Measurements from ENCODE around the gene POLE3. TPM values are rescaled to one million over a fixed set of nuclear protein-coding genes. Genes with fewer than 3 reads are reported as not detected.

POLE3 gene
- total and polyA plus RNA-seq, 2 experiments from 2014 or later: 39.2 to 81.3 TPM

GRCh38 chr9:113359385-113359784, 51.1 kb downstream of the POLE3 start (continued):
- TF ChIP-seq ZNF462 (CRISPR knock-in tag; IDR thresholded peaks at IDR 0.05) (no peak), CTCF (conservative IDR thresholded peaks at IDR 0.05; ENCODE audit: low read depth in 2 of 2) (no peak), STAT1 (IDR thresholded peaks at IDR 0.05; ENCODE audit: unreplicated experiment) (no peak), NANOG (IDR thresholded peaks at IDR 0.05; ENCODE audit: borderline replicate concordance) (no peak), ZNF114 (CRISPR knock-in tag; IDR thresholded peaks at IDR 0.05) (no peak)

Other genes with a start within 250 kb of the POLE3 start
- 14.9 and 15.2 TPM in 2 replicates for gene FKBP15, start 189.4 kb downstream of the POLE3 start, total RNA-seq (2014; rRNA removed; shearing (Covaris generic))
- gene FKBP15, start 189.4 kb downstream of the POLE3 start, polyA plus RNA-seq (2016; fragmentation: Nextera tagmentation; extraction: Ambion mirVana): 7.6 and 7.9 TPM in 2 replicates
- 32.1 and 33.3 TPM in 2 replicates for gene SLC31A1, start 189.1 kb downstream of the POLE3 start, total RNA-seq (2014; rRNA removed; shearing (Covaris generic))
- 14.5 and 15.0 TPM in 2 replicates for gene SLC31A1, start 189.1 kb downstream of the POLE3 start, polyA plus RNA-seq (2016; fragmentation: Nextera tagmentation; extraction: Ambion mirVana)
- 34.9 and 45.1 TPM in 2 replicates for gene CDC26, start 135.1 kb downstream of the POLE3 start, total RNA-seq (2014; rRNA removed; shearing (Covaris generic))
- gene CDC26, start 135.1 kb downstream of the POLE3 start, polyA plus RNA-seq (2016; fragmentation: Nextera tagmentation; extraction: Ambion mirVana): 85.0 and 112 TPM in 2 replicates
- gene PRPF4, start 135.0 kb downstream of the POLE3 start, total RNA-seq (2014; rRNA removed; shearing (Covaris generic)): 31.3 and 34.6 TPM in 2 replicates
- 18.7 and 19.2 TPM in 2 replicates for gene PRPF4, start 135.0 kb downstream of the POLE3 start, polyA plus RNA-seq (2016; fragmentation: Nextera tagmentation; extraction: Ambion mirVana)
- not detected in 2 replicates for gene RNF183, start 107.3 kb downstream of the POLE3 start, total RNA-seq (2014; rRNA removed; shearing (Covaris generic))
- gene RNF183, start 107.3 kb downstream of the POLE3 start, polyA plus RNA-seq (2016; fragmentation: Nextera tagmentation; extraction: Ambion mirVana): 0.24 and 0.42 TPM in 2 replicates
- 0.47 and 0.63 TPM in 2 replicates for gene WDR31, start 70.4 kb downstream of the POLE3 start, total RNA-seq (2014; rRNA removed; shearing (Covaris generic))
- gene WDR31, start 70.4 kb downstream of the POLE3 start, polyA plus RNA-seq (2016; fragmentation: Nextera tagmentation; extraction: Ambion mirVana): 0.13 and 0.24 TPM in 2 replicates
- gene BSPRY, start 61.1 kb downstream of the POLE3 start, total RNA-seq (2014; rRNA removed; shearing (Covaris generic)): 6.6 and 7.7 TPM in 2 replicates
- 4.8 and 5.0 TPM in 2 replicates for gene BSPRY, start 61.1 kb downstream of the POLE3 start, polyA plus RNA-seq (2016; fragmentation: Nextera tagmentation; extraction: Ambion mirVana)
- gene HDHD3, start 33.7 kb downstream of the POLE3 start, total RNA-seq (2014; rRNA removed; shearing (Covaris generic)): 17.7 and 19.8 TPM in 2 replicates
- gene HDHD3, start 33.7 kb downstream of the POLE3 start, polyA plus RNA-seq (2016; fragmentation: Nextera tagmentation; extraction: Ambion mirVana): 9.4 and 9.5 TPM in 2 replicates
- 10.1 and 19.3 TPM in 2 replicates for gene ALAD, start 9.4 kb downstream of the POLE3 start, total RNA-seq (2014; rRNA removed; shearing (Covaris generic))
- gene ALAD, start 9.4 kb downstream of the POLE3 start, polyA plus RNA-seq (2016; fragmentation: Nextera tagmentation; extraction: Ambion mirVana): 7.0 and 7.1 TPM in 2 replicates
- gene C9orf43, start 72 bp upstream of the POLE3 start, total RNA-seq (2014; rRNA removed; shearing (Covaris generic)): 0.08 and 1.1 TPM in 2 replicates
- 0.14 and 0.63 TPM in 2 replicates for gene C9orf43, start 72 bp upstream of the POLE3 start, polyA plus RNA-seq (2016; fragmentation: Nextera tagmentation; extraction: Ambion mirVana)
- gene RGS3, start 53.1 kb upstream of the POLE3 start, total RNA-seq (2014; rRNA removed; shearing (Covaris generic)): 16.0 and 24.3 TPM in 2 replicates
- gene RGS3, start 53.1 kb upstream of the POLE3 start, polyA plus RNA-seq (2016; fragmentation: Nextera tagmentation; extraction: Ambion mirVana): 12.2 and 14.2 TPM in 2 replicates